ENCODE measurements around the gene HPCAL1.

DNA sequence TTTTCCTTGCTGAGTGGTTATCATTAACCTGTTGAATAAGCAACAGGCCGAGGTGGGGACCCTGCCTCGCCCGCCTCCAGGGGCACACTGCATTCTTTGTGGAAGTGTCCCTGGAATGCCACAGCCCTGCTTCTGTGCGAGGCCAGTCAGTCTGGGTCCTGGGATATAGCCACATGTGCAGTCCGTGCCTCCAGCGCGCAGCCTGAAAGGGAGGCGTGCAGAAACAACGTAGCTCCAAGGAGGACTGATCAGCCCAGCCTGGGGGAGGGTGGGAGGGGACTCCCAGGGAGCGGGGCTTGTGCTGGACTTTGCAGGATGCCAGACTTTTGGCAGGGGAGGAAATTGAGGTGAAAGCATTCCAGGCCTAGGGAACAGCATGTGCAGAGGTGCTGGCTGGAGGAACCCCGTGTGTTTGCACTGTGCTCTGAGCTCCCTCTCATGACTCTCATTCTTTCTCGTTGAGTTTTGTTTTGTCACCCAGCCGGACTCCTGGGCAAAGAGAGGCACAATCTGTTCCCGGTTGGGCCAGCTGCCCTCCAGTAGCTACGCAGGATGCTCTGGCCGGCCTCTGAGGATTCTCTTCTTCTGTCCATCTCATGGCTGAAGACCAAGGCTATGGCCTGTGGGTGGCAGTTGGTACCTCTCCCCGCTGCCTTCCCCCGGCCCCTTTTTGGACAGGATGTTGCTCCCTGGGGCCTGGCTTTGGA lies 39.7 kb downstream of the HPCAL1 start:
- TF ChIP-seq, protein P1, sequence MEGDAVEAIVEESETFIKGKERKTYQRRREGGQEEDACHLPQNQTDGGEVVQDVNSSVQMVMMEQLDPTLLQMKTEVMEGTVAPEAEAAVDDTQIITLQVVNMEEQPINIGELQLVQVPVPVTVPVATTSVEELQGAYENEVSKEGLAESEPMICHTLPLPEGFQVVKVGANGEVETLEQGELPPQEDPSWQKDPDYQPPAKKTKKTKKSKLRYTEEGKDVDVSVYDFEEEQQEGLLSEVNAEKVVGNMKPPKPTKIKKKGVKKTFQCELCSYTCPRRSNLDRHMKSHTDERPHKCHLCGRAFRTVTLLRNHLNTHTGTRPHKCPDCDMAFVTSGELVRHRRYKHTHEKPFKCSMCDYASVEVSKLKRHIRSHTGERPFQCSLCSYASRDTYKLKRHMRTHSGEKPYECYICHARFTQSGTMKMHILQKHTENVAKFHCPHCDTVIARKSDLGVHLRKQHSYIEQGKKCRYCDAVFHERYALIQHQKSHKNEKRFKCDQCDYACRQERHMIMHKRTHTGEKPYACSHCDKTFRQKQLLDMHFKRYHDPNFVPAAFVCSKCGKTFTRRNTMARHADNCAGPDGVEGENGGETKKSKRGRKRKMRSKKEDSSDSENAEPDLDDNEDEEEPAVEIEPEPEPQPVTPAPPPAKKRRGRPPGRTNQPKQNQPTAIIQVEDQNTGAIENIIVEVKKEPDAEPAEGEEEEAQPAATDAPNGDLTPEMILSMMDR (IDR thresholded peaks at IDR 0.05), result no peak
- no peak for TF ChIP-seq EP300 (IDR thresholded peaks at IDR 0.05)

Data from tibial nerve (tissue), 4 donors.